A549 (cell line): ENCODE data around the gene MRPL40. TPM values are rescaled to one million over a fixed set of nuclear protein-coding genes. Genes with fewer than 3 reads are reported as not detected.

Source experiments
- BCL3 ChIP-seq: fragments of >200 bp; sonication (Bioruptor Twin); formaldehyde crosslinking; IDR thresholded peaks from 3 replicates; pipeline ENCODE4 v1.6.1; 2016
- CBX2 ChIP-seq: fragments of 200-600 bp; sonication (generic); IDR thresholded peaks from 2 replicates; pipeline ENCODE4 v1.6.1; 2016; ENCODE audit warnings: low read depth, mild to moderate bottlenecking, borderline replicate concordance
- CTCF ChIP-seq: fragments of >200 bp; sonication (Bioruptor Twin); formaldehyde crosslinking; IDR thresholded peaks from 3 replicates; pipeline ENCODE4 v1.5.1; 2016
- EP300 ChIP-seq, 2 experiments: fragments of >200 bp; sonication (Bioruptor Twin); formaldehyde crosslinking; IDR thresholded peaks; 2 replicates in 1 of 2; 3 replicates in 1 of 2; pipeline ENCODE4 v1.6.1; 2016 to 2017
- FOSL2 ChIP-seq, 2 experiments: fragments of 450-650 bp in 1 of 2; fragments of >200 bp in 1 of 2; sonication (Bioruptor Twin) in 1 of 2; formaldehyde crosslinking; IDR thresholded peaks; 2 replicates each; pipeline versions ENCODE4 v1.5.0 to v1.6.1; 2016 to 2020; ENCODE audit warnings: mild to moderate bottlenecking in 1 of 2, moderate library complexity in 1 of 2
- HDAC2 ChIP-seq: fragments of 200-600 bp; sonication (generic); IDR thresholded peaks from 2 replicates; pipeline ENCODE4 v1.6.1; 2016
- HEYL ChIP-seq: fragments of 250-450 bp; sonication (Bioruptor Pico); IDR thresholded peaks from 2 replicates; pipeline ENCODE4 v1.8.0; 2021; ENCODE audit warnings: mild to moderate bottlenecking, moderate library complexity
- JUN ChIP-seq, 2 experiments: fragments of >200 bp; sonication (Bioruptor Twin); formaldehyde crosslinking; IDR thresholded peaks; 2 replicates in 1 of 2; 3 replicates in 1 of 2; pipeline ENCODE4 v1.6.1; 2016 to 2017
- JUNB ChIP-seq: fragments of >200 bp; sonication (Bioruptor Twin); formaldehyde crosslinking; IDR thresholded peaks from 2 replicates; pipeline ENCODE4 v1.6.1; 2016
- KDM5A ChIP-seq: fragments of 200-600 bp; sonication (generic); IDR thresholded peaks from 2 replicates; pipeline ENCODE4 v1.6.1; 2016; ENCODE audit warnings: antibody characterized with exemption, mild to moderate bottlenecking
- MAZ ChIP-seq: fragments of 150-350 bp; IDR thresholded peaks from 2 replicates; pipeline ENCODE4 v1.6.1; 2014; ENCODE audit warnings: antibody characterized with exemption, low read depth, low read length, borderline replicate concordance
- NPAS2 ChIP-seq: fragments of 250-450 bp; sonication (Bioruptor Pico); IDR thresholded peaks from 2 replicates; pipeline ENCODE4 v1.8.0; 2022; ENCODE audit warnings: mild to moderate bottlenecking, moderate library complexity, borderline replicate concordance
- NR3C1 ChIP-seq: fragments of >200 bp; sonication (Bioruptor Twin); formaldehyde crosslinking; IDR thresholded peaks from 3 replicates; pipeline ENCODE4 v1.6.1; 2017
- POLR2A ChIP-seq: IDR thresholded peaks from 2 replicates; pipeline ENCODE4 v1.6.1; 2012; ENCODE audit warnings: mild to moderate bottlenecking, low read length
- RNF2 ChIP-seq: fragments of 200-600 bp; sonication (generic); IDR thresholded peaks from 2 replicates; pipeline ENCODE4 v1.6.1; 2016; ENCODE audit warnings: low read depth, mild to moderate bottlenecking, antibody characterized with exemption, moderate library complexity, borderline replicate concordance
- TFCP2L1 ChIP-seq: fragments of 250-450 bp; sonication (Bioruptor Pico); IDR thresholded peaks from 2 replicates; pipeline ENCODE4 v1.5.0; 2021; ENCODE audit warnings: mild to moderate bottlenecking
- USF2 ChIP-seq: fragments of 450-650 bp; IDR thresholded peaks from 2 replicates; pipeline ENCODE4 v1.6.1; 2014; ENCODE audit warnings: antibody characterized with exemption
- ZFP36 ChIP-seq: fragments of 450-650 bp; IDR thresholded peaks from 2 replicates; pipeline ENCODE4 v1.6.1; 2014; ENCODE audit warnings: borderline replicate concordance; ENCODE audit not compliant: partially characterized antibody
- ZSCAN20 ChIP-seq: fragments of 250-450 bp; sonication (Bioruptor Pico); IDR thresholded peaks from 2 replicates; pipeline ENCODE4 v1.8.0; 2022; ENCODE audit warnings: mild to moderate bottlenecking, moderate library complexity
- polyA plus RNA-seq, 4 experiments: library from polyadenylated mRNA; depleted of rRNA in 3 of 4; stranded (reverse); fragments of >200 nt; fragmentation: RNase III in 1 of 4; extraction: RNeasy Plus Mini Kit Qiagen cat#74134 plus additional on column Dnase treatment in 1 of 4; gene quantifications; 2 replicates in 3 of 4; 3 replicates in 1 of 4; pipeline ENCODE4 v1.2.3, GENCODE V29; 2011 to 2017
- TF ChIP-seq, protein P1 (sequence below): fragments of 200-600 bp; sonication (generic); IDR thresholded peaks from 2 replicates; pipeline ENCODE4 v1.6.1; 2016; ENCODE audit warnings: antibody characterized with exemption, mild to moderate bottlenecking, moderate library complexity
- TF ChIP-seq, protein P2 (sequence below): IDR thresholded peaks from 2 replicates; pipeline ENCODE4 v1.6.1; 2012
- TF ChIP-seq, protein P3 (sequence below): IDR thresholded peaks from 2 replicates; pipeline ENCODE4 v1.6.1; 2012; ENCODE audit warnings: low read depth, borderline replicate concordance

Gene MRPL40
- polyA plus RNA-seq, 2 of the 4 experiments (the other 2 are of a cell fraction): 32.1 to 45.7 TPM

- TF ChIP-seq, protein P1, sequence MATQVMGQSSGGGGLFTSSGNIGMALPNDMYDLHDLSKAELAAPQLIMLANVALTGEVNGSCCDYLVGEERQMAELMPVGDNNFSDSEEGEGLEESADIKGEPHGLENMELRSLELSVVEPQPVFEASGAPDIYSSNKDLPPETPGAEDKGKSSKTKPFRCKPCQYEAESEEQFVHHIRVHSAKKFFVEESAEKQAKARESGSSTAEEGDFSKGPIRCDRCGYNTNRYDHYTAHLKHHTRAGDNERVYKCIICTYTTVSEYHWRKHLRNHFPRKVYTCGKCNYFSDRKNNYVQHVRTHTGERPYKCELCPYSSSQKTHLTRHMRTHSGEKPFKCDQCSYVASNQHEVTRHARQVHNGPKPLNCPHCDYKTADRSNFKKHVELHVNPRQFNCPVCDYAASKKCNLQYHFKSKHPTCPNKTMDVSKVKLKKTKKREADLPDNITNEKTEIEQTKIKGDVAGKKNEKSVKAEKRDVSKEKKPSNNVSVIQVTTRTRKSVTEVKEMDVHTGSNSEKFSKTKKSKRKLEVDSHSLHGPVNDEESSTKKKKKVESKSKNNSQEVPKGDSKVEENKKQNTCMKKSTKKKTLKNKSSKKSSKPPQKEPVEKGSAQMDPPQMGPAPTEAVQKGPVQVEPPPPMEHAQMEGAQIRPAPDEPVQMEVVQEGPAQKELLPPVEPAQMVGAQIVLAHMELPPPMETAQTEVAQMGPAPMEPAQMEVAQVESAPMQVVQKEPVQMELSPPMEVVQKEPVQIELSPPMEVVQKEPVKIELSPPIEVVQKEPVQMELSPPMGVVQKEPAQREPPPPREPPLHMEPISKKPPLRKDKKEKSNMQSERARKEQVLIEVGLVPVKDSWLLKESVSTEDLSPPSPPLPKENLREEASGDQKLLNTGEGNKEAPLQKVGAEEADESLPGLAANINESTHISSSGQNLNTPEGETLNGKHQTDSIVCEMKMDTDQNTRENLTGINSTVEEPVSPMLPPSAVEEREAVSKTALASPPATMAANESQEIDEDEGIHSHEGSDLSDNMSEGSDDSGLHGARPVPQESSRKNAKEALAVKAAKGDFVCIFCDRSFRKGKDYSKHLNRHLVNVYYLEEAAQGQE: peak; percentile 27; the same call in 1 of the 2 replicates
- TF ChIP-seq ZSCAN20 (CRISPR knock-in tag): no peak
- TF ChIP-seq ZFP36: no peak
- TF ChIP-seq CBX2: no peak
- no peak for TF ChIP-seq RNF2
- no peak for TF ChIP-seq NR3C1
- TF ChIP-seq TFCP2L1 (CRISPR knock-in tag): no peak
- TF ChIP-seq EP300 (IDR thresholded peaks at IDR 0.05): no peak
- TF ChIP-seq JUNB: no peak
- TF ChIP-seq HEYL (CRISPR knock-in tag): no peak
- TF ChIP-seq KDM5A: peak; percentile 75
- TF ChIP-seq FOSL2 (IDR thresholded peaks at IDR 0.05): no peak
- TF ChIP-seq FOSL2 (CRISPR knock-in tag; IDR thresholded peaks at IDR 0.05): 0 out of 2 replicates have a peak, but pooled peaks have one; percentile 6
- peak; percentile 71; the same call in 2 of the 3 replicates for TF ChIP-seq BCL3
- no peak for TF ChIP-seq CTCF
- no peak for TF ChIP-seq MAZ
- peak; percentile 89 to 90 for TF ChIP-seq JUN (IDR thresholded peaks at IDR 0.05)
- TF ChIP-seq USF2: no peak
- peak; percentile 84 for TF ChIP-seq NPAS2 (CRISPR knock-in tag)
- TF ChIP-seq, protein P2, sequence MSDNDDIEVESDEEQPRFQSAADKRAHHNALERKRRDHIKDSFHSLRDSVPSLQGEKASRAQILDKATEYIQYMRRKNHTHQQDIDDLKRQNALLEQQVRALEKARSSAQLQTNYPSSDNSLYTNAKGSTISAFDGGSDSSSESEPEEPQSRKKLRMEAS: peak; percentile 92
- TF ChIP-seq HDAC2: no peak
- TF ChIP-seq POLR2A: peak; percentile 82
- TF ChIP-seq, protein P3, sequence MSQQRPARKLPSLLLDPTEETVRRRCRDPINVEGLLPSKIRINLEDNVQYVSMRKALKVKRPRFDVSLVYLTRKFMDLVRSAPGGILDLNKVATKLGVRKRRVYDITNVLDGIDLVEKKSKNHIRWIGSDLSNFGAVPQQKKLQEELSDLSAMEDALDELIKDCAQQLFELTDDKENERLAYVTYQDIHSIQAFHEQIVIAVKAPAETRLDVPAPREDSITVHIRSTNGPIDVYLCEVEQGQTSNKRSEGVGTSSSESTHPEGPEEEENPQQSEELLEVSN: peak; percentile 49
- TF ChIP-seq, all 56 proteins: peak for 16
Observed at GRCh38 chr22:19432133-19432851, at the start of gene MRPL40 (continued).
